Raji (cell line): Measurements from ENCODE around the gene PPP6R2.

Experiments used
- POLR2A ChIP-seq: IDR thresholded peaks from 2 replicates; pipeline ENCODE4 v1.6.1; 2011; ENCODE audit warnings: low read depth, low read length, control low read depth; ENCODE audit not compliant: insufficient read depth

PPP6R2 gene, protein sequence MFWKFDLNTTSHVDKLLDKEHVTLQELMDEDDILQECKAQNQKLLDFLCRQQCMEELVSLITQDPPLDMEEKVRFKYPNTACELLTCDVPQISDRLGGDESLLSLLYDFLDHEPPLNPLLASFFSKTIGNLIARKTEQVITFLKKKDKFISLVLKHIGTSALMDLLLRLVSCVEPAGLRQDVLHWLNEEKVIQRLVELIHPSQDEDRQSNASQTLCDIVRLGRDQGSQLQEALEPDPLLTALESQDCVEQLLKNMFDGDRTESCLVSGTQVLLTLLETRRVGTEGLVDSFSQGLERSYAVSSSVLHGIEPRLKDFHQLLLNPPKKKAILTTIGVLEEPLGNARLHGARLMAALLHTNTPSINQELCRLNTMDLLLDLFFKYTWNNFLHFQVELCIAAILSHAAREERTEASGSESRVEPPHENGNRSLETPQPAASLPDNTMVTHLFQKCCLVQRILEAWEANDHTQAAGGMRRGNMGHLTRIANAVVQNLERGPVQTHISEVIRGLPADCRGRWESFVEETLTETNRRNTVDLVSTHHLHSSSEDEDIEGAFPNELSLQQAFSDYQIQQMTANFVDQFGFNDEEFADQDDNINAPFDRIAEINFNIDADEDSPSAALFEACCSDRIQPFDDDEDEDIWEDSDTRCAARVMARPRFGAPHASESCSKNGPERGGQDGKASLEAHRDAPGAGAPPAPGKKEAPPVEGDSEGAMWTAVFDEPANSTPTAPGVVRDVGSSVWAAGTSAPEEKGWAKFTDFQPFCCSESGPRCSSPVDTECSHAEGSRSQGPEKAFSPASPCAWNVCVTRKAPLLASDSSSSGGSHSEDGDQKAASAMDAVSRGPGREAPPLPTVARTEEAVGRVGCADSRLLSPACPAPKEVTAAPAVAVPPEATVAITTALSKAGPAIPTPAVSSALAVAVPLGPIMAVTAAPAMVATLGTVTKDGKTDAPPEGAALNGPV

DNA sequence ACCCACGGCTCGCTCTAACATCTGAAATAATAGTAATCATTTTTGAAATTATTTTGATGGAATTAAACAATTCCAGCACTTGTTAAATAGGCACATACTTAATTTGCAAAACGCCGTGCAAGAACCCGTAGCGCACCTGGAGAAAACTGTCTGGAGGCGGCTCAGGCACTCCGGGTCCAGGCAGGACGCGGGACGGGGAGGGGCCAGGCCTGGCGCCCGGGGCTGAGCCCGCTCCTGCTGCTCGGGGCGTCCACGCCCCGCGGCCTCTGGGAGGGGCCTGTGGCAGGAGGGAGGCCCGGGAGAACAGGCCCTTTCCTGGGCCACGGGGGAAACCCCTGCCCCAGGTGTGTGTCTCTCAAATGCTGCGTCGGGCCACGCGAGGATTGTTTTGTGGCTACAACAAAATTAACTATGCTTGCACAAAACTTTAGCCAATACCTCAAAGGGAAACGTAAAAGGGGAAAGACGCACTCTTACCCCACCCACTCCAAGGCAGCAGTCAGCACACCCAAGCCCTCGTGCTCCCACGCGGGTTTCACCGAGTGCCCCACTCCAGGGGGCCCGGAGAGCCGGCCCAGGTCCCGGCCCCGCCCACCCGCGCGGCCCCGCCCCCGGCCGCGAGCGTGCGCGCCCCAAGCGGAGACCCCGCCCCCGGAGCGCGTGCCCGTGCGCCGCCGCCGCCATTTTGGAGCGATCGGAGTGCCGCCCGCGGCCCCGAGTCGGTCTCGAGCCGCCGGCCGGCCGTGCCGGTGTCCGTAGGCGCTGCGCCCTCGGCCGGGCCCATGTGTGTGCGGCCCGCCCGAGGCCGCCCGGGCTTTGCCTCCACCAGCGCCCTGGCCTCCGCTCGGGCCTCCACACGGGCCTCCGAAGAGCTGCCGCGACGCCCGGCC, at the start of gene PPP6R2:
TSS of gene PPP6R2 (plus strand) at position 677 of the 890 bp plus-strand sequence. CDS start 50,582 bp downstream, outside the sequence.
- peak; percentile 81 for TF ChIP-seq POLR2A

DNA sequence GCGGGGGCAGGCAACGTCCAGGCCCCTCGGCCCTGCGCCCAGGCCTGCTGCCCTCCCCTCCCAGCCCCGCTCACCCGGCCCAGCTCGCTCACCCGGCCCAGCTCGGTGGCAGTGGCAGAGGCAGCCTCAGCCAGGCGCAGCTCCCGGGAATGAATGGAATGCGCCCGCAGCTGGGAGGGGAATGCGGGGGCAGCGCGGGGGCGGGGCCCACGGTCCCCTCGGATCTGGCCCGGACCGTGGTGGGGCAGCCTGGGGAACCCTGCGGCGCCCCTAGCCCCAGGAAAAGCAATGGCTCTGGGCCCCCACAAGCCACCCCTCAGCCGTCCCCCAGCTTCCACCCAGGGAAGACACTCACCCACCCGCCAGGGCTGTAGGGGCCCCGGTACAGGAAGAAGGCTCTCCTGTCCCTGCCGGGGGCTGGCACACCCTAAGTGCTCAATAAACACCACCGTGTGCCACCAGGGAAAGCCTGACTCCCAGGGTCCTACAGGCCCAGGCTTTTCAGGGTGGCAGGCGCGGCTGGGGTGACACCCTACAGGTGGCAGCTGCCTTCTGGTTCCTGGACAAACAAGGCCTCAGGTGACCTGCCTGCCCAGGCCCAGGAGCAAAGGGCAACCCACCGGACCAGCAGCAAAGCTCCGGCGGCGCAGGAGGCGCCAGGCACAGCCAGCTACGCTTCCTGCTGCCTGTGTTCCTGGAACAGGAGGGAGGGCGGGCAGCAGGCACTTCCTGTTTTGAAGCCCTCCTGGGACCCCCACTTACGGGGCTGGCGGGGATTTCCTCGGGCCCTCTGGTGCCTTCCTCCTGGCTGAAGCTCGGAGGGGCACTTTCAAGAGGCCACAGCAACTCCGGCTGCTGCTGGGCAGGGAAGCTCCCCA, 49.4 kb upstream of the PPP6R2 start:
- no peak for TF ChIP-seq POLR2A

DNA sequence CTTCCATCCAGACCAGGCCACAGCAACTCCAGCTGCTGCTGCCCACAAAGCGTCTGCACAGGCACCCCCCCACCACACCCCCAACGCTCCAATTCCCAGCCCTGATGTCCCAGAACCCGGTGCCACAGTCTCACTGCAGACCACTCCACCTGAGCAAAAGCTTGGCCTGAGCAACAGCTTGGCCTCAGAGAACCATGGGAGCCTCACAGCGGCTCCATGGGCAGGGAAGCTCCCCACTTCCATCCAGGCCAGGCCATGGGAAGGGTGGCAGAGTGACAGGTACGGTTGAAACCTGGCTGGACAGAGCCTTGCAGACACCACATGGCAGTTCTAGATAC, 48.8 kb upstream of the PPP6R2 start:
- no peak for TF ChIP-seq POLR2A

DNA sequence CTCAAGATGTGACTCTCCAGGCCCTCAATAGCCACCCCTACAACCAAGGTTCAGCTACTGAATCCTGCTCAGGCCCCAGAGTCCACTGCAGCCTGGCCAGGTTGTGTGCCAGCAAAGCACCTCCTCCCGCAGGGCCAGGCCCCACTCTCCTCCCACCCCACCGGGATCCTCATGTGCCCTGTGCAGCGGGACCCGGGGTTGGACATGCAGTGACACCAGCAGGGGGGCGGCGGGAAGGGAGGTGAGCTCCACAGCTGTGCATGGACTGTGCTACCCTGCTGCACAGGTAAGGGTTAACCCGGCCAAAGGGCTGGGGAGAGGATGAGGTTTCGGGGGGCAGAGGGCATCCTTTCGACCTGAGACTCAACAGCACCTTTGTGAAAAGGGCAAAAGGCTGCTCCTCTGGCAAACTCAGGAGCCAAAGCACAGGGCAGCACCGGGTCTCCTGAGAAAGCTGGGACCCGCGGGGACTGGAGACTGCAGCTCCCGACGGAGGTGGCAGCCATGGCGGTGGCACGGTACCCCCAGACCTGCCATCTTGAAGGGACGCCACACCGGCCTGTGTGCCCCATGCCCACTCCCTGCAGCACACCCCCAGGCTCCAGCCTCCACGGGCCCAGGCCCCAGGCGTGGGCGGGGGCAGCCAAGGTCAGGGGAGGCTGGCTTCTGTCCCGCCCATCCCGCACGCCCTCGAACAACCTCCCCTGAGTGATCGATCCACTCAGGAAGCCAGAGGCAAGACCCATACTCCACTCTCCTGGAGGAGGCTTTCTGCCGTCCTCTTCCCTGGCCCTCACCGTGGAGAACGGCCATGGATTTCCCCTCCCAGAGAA, 46.3 kb upstream of the PPP6R2 start:
- no peak for TF ChIP-seq POLR2A

DNA sequence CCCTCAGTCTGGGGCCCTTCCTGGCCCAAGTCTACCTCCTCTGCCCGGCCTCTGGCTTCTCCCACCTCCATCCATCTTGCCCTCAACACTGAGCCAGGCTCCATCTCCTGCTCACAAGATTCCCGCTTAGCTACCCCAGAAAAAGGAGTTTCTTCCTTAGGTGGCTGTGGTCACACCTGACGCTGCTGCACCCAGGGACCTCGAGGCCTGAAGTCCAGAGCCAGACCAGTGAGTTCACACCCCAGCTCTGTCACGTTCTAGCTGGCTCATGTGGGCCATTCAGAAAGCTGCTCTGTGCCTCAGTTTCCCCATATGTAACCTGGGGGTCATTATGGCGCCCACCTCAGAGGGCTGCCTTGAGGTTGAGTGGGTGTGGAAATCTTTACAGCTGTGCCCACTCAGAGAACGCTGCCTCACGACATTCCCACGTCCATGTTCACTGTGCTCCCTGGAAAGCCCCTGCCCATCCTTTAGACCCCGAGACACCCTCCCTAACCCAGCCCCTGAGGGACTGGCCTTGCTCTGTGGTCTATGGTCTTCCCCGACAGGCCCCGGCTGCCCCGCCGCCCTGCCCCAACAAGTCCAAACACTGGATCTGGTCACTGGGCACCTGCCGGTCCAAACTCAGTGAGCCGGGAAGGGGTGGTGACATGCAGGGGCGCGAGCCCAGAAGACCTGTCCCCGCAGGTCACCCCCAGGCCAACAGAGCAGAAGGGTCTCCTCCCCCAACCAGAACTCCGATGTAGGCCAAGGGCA, 45.4 kb upstream of the PPP6R2 start:
- TF ChIP-seq POLR2A, result no peak

DNA sequence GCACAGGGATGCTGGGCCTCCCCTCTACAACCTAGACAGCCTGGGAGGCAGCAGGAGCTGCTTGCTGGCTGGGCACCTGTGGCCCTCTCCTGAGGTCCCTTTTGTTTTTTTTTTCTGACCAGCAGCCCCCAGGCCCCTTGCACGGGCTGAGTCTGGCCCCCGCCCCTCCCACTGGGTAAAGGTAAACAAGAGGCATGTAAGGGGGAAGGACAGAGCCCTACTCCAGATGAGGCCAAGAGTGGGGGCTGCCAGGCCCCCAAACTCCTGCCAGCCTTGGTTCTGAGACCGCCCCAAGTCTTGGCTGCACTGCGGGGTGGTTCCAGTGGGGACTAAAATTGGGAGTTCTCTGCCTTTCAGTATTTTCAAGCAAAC, 44.9 kb upstream of the PPP6R2 start:
- no peak for TF ChIP-seq POLR2A

DNA sequence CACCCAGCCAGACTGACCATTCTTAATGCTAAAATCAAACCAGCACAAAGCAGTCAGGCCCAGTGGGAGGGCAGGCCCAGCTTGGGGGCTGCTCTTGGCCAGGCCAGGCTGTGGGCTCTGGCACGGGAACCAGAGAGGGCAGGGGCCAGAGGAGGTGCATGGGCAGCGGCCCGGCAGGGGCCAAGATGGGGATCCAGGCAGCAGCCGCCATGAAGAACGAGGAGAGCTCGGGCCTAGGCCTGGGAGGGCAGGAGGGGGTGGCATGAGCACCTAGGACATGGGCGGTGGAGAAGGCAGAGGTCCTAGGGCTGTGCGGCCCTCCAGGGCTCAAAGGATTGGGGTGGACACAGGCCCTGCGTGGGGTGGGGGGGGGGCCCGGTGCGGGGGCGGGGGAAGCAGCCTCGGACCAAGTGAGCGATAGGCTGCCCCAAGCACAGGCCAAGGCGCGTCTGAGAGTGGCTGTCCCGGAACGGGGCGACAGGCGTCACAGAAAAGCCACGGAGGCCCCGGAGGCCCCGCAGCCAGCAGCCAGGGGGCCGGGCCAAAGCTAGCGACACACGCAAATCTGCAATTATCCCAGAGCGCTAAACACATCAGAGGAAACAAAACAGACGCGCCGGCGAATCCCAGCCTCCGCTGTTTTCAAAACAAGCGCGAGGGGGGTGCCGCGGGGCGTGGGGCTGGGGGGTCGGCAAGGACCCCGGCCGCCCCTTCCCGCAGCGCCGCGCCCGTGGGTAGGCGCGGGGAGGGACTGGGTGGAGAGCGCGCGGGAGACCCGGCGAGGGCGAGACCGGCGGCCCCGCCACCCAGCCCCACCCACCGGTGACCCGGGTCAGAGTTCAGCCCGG, 44.0 kb upstream of the PPP6R2 start:
- TF ChIP-seq POLR2A, result no peak

DNA sequence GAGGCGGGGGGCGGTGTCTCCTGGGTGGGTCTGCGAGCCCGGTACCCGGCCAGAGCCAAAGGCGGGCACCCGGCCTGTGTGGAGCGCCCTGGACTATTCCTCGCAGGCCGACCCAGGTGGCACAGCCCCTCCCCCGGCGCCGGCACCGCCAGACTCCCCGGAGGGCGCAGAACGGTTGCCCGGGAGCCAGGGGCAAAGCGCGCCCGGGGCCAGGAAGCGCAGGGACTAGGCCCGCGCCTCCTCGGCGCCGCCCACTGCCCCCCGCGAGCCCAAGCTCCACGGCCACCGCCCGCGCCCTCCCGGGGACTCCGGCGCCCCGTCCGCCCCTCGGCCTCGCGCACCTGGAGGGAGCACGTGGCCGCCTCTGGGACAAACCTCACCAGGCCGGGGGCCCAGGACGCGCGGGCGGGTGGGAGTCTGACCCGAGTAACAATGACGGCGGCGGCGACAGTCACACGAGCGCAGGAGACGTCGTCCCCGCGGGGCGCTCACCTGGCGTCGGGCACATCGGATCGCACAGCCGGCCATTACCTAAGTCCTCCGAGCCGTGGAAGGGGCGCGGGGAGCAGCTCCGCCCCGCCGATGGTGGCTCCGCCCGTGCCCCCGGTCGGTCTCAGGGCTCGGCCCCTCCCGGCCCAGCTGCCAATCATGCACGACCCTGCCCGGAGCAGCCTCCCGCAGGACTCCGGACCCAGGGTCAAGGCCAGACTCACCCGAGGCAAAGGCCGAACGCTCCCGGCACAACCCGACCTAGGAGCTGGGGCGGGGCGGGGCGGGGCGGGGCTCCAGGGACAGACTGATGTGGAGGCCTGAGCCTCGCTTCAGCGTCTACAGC, 43.1 kb upstream of the PPP6R2 start:
- no peak for TF ChIP-seq POLR2A

DNA sequence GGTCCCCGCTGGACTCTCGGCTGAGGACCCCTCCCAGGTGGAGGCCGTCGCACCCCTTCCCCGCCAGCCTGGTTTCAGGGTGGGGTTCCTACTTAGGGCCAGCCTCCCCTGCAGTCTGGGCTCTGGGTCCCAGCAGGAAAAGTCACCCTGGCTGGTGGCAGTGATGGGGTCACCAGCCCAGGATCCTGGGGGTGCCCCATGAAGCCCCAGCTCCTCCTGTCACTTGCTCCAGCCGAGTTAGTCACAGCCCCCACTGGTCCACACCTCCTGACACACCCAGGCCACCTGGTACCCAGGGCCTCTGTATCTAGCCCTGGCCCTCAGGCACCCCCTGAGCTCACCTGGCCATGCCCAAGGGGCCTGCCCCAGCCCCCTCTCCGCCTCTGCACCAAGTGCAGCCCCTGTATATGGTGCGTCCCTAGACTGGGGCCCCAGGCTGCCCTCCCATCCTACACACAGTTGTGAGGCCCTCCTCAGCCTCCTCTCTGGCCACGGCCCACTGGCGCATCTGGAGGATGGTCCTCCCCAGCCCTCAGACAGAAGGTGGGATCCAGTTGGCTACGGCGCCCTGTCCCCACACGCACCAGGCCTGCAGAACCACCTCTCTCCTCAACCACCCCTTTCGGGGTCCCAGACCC, 42.4 kb upstream of the PPP6R2 start:
- no peak for TF ChIP-seq POLR2A

DNA sequence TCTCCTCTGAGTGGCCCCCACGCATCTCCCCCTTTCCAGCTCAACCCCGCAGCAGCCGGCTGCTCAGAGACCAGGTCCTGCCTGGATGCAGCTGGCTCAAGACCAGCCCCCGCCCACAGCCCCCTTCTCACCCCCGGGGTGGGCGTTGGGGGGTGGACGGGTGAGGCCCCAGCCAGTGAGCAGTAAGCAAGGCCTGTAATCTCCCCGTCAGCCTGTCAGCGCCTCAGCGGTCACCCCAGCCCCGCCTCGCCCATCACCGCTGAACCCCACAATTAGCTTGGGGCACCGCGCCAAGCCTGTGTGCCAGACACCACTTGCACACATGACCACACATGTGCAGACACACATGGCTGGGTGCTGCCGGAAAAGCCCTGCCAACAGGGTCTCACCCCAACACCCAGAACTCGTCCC, 41.5 kb upstream of the PPP6R2 start:
- no peak for TF ChIP-seq POLR2A

DNA sequence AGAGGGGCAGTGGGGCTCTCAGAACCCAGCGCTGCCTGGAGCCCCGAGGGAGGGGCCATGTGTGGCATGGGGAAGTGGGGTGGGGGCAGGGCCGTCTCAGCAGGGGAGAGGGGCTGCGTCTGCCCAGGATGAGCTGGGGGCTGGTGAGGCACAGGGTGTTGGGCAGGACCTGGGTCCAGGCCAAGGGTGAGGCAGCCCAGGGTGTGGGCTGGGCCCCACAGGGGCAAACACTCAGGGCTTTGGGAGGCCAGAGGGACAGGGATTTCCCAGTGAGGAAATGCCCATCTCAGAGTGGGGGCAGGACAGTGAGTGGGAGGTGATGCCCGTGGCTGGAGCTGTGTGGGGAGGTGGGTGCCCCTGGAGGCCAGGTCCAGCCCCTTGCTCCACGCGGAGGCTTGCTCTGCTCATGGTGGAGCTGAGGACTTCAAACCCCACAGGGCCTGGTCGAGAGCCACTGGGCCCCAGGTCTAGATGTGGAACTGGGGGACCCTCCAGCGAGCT, 41.0 kb upstream of the PPP6R2 start:
- TF ChIP-seq POLR2A, result no peak
